ENCODE measurements around the gene GAMT.

The GAMT gene

DNA sequence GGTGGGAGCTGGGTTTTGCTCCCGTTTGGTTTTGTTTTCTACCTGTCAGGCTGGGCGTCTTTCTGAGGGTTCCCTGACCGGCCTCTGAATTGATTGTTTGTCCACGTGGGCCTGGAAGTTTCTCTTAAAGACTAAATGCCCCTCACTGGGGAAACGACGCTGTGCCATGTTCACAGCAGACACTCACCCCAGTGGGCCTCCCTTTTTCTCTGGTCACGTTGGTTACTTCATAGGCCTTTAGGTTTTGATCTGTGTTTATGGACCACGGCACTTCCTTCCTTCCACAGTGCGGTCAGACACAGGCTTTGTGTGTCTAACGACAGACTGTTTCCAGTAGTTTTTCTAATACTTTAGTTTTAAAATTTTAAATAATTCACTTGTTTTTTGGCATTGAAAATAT is 37.7 kb downstream of the GAMT start:
- ATAC-seq, result peak in 1 of 2 donors; percentile 29

DNA sequence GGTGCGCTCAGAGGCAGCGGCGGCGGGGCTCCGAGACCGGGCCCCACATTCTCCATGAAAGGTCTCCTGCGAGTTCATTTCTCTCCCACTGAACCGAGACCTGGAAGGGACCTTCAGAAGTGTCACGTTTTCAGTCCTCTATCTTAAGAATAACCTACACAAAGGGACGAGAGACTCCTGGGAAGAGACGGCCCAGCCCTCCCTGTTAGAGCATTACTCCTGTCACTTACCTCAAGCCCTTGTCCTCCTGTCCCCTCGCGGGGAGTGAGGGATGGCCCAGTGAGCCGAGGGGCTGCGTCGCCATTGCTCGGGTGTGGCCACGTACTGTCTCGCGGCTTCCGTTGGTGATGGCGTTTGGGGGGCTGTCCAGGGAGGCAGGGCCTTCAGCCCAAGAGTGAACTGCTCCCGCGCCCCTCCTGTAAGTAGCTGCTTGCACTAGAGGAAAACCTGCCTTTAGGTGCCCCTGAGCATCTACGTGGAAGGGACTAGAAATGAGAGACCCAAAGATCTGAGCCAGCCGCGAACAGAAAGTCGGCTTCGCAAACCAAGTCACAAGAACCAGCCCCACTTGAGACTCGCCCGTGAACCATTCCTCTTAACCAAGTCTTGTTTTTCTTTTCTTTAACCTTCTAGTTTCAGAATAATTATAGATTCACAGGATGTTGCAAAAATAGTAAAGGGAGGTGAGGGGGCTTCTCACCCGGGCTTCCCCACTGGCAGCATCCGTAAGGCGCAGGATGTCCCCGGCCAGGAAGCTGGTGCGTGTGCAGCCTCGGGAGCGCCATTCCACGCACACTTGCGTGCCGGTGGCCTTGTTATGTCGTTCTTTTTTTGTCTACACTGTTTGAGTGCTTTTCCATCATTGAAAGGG is 38.7 kb downstream of the GAMT start:
- ATAC-seq, result no peak

GRCh38 chr19:1361601-1362386 is 39.5 kb downstream of the GAMT start:
- ATAC-seq, result no peak

DNA sequence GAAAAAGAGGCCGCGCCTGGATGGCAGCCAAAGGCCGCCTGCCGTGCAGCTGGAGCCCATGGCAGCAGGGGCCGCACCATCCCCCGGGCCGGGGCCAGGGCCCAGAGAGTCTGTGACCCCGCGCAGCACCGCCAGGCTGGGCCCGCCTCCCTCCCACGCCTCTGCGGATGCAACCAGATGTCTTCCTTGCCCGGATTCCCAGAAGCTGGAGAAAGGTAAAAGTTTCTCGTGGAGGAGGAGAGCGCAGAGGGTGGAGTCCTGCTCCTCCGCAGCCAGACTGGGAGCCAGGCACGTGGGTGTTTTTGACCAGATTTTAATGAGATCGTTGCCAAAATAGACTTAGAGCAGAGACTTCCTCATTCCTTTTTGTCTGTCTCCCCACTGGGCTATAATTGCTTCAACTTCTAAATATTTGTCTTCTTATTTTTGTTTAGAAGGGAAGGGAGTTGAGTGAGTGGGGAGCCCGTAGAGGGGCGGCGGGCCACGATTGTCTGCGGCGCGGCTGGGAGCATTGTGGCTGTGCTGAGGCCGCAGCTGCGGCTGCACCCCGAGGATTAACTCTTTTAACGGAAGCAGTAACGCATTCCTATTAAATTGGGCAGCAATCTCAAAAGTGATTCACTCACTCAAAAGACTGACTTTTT is 40.4 kb downstream of the GAMT start:
- ATAC-seq, result no peak

GRCh38 chr19:1360126-1360817 is 41.1 kb downstream of the GAMT start:
- ATAC-seq, result no peak

- ATAC-seq, result no peak
Observed at GRCh38 chr19:1357531-1358109, 43.7 kb downstream of the GAMT start.

DNA sequence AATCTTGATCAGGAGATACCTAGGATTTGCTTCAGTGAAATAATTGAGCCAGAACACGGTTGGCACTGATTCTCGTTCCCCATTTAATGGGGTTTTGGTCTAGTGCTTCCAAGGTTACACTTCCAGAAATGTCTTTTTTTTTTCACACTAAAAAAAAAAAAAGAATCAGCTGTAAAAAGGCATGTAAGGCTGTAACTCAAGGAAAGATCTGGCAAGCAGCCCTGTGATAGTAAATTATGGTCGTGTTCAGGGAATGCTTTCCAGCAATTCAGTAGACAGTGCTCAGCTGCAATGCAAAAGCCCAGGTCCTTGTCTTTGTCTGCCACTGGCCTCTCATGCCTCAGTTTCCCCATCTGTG is 44.9 kb downstream of the GAMT start:
- ATAC-seq, result no peak

DNA sequence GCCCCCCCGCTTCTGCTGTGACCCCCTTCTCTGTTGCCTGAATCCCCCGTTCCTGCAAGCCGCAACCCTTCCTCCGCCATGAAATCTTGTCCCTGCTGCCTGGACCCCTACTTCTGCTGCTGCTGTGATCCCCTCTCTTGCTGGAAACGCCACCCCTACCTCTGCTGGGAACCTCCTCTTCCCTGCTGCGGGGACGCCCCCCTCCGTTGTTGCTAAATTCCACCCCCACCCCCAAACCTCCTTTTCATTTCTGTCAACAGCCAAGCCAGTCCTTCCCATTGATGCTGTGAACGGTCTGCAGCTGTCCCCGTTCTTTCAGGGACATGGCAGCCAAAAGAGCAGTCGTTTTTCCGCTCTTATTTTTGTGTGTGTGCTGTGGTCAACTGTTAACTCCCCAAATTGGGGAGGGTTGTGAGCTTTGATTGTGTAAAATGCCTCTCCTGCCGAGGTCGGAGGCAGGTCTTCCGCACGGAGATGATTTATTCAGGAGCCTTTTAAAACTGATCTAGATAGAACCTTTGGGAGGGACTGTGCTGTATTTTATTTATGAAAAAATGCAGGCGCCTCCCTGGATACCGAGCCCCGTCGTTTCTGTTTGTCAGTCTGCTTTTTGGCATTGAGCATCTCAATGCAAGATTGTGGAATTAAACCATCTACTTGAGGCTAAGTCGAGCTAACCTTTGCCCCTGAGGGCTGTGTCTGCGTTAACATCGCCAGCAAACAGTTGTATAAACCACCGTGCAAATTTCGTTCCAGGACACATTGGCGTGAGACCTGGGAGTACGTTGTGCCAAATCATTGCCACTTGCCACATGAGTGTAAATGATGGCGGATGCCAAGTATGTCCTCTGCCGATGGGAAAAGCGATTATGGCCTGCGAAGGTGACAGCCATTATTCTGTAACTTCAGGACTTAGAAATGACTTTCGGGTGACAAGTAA is 45.5 kb downstream of the GAMT start:
- no peak for ATAC-seq

DNA sequence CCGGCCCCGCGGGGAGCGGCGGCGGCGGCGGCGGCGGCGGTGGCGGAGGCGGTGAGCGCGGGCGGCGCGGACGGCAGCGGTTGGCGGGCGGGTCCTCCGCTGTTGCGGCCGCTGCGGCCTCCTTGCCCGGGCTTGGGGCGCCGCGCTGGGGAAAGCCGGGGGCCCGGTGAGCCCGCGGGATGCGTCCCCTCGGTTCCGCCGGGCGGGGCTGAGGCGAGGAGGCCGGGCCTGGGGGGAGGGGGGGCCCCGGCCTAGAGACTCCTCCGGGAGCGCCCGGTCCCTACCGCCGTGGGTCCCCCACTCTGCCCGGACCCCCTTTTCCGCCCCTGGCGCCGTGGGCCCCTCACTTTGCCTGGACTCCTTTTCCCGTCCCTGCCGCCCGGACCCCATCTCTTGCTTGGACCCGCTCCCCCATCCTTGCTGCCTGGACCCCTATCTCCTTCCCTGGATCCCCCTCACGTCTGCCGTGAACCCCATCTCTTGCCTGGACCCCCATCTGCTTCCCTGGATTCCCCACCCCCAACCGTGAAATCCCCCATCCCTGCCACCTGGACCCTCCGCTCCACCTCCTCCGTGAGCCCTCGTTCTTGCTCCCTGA is 46.3 kb downstream of the GAMT start:
- ATAC-seq, result peak; percentile 66

GRCh38 chr19:1353144-1353543 is 48.2 kb downstream of the GAMT start:
- no peak for ATAC-seq

GRCh38 chr19:1351381-1351851 is 49.9 kb downstream of the GAMT start:
- no peak for ATAC-seq

- no peak for ATAC-seq
Observed at GRCh38 chr19:1350867-1351266, 50.5 kb downstream of the GAMT start.

DNA sequence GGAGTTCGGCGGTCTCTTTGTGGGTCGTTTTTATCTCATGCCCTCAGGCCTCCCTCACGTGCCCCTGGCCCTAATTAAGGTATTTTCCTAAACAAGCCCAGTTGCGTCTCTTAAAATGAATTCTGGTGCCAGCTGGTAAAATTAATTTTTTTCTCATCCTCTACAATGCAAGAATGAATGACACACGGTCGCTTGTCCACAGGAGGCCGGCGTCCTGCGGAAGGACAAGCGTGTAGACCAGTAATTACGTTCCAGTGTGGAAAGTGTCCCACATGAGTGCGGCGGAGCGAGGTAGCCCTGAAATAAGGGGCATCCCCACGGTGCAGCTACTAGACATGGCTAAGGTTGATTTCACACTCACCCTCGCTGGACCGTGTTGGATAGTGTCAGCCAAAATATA is 52.1 kb downstream of the GAMT start:
- ATAC-seq, result no peak

Data from activated CD4-positive, CD25-positive, alpha-beta regulatory T cell treated with anti-CD3 and anti-CD28 coated beads, Interleukin-2, amount 50 U/mL, for 24 hours (primary cell).